ENCODE results near the gene LGALS3BP.

LGALS3BP gene

DNA sequence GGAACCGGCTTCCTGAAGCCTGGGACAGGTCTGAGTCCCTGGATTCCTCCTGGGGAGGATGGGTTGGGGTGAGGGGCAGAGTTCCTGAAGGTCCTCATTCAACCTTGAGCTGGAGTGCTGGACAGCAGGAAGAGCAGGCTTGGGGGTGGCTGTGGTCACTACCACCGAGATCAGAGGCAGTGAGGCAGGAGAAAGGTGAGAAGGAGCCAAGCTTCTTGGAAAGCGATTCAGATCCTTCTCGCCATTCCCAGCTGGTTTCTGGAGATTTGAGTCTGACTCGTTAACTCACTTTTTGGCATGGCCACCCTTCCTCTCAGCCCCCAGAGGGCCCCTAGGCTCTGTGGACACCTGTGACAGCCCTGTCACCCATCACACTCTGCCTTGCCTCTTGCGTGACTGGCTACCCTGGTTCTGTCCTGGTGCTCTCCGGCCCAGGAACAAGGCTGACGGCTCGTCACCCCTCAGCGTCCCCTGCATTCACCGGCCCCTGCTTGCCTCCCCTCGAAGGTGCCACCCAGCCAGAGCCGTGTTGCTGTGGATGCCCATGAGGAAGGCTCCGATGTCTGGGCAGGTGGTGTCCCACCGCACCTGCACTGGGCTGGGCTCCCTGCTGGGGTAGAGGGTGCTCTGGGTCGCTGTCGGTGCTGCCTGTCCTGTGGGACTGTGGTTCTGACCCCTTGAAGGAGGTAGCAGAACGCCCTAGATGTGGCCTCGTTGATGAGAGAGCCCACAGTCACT lies 44.9 kb downstream of the LGALS3BP start:
- no peak for DNase-seq

DNA sequence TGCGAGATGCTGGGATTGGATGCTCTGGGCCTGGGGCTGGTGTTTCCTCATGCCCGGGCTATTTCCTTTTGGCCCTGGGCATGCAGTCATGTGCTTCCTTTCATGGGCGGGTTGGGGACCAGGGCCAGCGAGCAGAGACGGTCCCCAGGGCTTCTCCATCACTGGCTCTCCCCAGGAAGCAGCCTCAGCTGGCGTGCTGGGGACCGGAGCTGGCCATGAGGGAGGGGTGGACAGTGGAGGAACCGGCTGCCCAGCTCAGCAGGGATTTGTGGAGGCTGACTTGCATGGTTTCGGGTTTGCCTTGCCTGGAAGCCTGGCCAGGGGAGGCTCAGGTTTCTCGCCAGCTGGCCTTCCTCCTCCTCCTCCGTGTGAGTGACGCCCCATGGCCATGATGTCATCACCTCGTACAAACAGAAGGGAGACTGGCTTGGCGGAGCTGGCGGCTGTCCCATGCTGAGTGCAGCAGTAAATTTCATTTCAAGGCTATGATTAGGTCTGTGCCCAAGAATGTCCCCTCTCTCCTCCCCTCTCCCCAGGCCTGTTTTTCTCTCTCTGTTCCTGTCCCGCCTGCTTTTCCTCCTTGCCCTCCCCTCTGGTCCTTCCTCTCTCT lies 45.7 kb downstream of the LGALS3BP start:
- DNase-seq: peak in 1 of 2 donors; percentile 26

DNA sequence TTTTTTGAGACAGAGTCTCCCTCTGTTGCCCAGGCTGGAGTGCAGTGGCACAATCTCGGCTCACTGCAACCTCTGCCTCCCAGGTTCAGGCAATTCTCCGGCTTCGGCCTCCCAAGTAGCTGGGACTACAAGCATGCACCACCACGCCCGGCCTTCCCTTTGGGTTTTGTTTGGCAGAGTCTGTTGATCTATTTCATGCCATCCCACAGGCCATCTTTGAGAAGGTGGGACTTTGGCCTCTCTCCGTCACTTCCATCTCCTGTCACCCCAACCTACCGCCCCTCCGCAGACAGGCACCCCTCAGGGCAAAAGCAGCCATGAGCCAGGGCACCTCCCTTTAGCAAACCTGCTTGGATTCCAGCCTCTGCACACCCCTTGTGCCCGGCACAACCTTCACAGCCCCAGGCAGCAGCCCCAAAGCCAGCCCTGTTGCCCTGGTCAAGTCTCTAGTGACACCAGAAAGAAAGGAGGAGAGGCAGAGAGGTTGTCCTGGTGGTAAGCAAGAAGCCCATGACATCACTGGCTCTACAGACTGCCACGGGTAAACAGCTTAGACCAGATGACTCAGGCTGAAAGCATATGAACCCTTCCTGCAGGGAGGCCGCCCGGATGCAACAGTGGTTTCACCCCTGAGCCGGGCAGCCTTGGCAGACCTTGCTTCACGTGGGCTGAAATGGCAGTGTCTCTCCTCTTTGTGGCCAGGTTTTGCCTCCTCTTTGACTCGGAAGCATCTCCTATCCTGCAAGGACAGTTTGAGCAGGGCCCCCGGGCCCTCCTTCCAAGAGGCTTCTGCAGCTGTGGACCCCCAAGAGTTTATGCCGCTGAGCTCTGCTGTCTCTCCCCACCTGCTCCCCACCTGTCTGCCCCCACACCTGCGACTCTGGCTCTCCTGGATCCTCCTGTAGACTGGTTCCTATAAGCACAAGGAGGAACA lies 46.4 kb downstream of the LGALS3BP start:
- peak; percentile 37 to 50 for DNase-seq

DNA sequence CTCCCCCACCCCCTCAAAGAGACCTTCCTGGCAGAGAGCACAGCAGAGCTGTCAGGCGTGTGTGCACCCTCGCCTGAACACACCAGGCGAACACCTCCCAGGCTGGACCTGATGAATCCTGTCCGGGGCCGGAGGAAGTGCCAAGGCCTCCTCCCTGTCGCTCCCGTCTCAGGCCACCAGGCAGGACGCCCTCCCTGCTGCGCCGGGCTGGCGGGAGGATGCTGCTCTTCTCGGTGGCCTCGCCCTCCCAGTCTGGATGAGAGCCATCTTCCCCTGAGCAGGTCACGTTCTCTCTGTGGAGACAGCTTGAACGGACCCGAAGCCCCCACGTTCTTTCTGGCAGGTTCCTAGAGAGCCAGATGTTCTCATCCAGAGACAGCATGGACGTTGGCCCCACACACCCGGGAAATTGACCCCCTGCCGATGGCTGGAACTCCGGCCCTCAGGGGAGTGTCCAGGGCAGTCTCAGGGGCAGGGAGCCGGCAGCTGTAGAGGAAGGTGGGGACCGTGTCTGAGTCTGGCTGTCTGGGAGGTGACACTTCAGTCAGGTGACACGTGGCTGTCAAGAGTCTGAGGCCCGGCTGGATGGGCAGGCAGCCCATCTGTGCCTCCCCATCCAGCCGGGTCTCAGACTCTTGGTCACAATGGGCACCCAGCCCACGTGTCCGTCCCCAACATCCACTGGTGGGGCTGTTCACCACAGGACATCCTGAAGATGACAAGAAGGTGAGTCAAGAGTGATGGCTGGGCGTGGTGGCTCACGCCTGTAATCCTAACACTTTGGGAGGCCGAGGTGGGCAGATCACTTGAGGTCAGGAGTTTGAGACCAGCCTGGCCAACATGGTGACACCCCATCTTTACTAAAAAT lies 49.6 kb downstream of the LGALS3BP start:
- DNase-seq: no peak

DNA sequence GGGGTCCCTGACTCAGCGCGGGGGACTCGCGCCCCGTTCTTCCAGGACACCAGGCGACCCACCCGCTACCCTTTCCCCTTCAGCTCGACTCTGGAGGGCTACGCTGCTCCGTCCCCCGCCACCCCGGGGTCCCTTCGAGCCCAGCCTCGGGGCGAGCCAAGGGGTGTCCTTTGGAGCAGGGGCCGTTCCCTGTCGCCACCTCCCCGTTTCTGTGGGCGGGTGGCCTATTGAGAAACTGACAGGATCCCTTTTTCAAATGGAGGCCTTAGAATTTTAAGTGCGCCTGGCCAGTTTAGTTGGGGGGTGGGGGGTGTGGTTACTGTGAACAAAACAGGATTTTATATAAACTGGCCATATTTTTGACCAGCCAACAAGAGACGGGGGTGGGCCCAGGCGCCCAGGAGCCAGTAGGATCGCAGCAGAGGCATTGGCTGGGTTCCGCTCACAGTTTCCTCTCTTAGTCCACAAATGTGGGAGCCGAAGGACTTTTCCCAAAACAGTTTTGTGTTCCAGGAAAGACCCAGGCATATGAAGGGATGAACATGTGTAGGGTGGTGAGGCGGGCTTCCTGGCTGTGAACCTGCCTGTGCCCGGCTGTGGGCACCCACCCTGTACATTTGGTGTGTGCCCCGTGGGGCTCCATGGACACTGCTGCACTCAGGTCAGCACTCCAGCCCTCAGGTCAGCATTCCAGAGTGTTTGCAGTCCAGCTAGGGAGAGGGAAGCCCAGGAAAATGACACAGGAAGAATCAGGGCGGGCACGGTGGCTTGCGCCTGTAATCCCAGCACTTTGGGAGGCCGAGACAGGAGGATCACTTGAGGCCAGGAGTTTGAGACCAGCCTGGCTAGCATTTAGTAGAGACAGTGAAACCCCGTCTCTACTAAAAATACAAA lies 53.8 kb downstream of the LGALS3BP start:
- no peak for DNase-seq

DNA sequence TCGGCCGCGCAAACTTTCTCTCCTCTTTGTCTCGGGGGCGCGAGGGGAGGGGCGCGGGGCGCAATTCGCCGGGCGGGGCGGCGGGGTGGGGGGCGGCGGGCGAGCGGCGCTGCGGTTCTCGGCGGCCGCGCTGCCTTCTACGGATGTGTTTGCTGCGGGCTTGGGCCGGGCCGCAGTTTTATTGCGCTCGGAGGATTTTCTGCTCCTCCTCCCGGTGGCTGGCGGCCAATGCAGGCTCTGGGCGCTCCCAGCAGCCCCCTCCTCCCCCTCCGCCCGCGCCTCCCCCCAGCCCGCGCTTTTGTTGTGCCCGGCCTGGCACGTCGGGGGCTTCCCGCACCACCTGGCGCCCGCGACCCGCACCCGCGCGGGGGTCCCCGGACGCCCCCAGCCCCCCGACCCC lies 54.5 kb downstream of the LGALS3BP start, which contains the start of gene TIMP2:
TIMP2 (minus strand) TSS at position 154 of the 400 bp plus-strand sequence. CDS start 299 bp downstream, outside the sequence.
- DNase-seq: peak; percentile 70 to 85

DNA sequence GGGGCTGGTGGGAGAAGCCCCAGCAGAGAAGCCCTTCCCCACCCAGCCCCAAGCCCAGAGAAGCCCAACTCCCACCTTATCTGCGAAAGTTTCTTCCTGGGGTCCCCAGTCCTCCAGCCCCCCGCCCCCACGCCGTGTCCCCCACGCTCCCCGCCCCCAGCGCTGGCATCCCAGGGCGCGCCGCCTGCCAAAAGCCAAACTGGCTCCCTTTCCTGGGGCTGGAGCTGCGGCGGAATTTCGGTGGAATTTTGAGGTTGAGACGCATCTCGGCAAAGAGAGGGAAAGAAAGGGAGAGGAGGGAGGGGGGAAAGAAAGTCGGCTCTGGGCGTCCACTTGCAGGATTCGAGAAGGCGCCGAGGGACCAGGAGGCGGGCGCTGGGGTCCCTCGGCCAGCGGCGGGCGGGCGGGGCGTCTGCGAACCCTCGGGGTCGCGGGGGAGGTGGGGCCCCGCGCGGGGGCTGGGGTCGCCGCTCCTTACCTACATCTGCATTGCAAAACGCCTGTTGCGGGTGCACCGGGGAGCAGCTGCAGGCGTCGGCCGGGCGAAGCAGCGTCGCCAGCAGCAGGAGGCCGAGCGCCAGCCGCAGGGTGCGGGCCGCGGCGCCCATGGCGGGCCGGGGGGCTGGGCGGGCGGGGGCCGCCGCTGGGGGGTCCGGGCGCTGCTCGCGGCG lies 55.1 kb downstream of the LGALS3BP start:
- DNase-seq: no peak

DNA sequence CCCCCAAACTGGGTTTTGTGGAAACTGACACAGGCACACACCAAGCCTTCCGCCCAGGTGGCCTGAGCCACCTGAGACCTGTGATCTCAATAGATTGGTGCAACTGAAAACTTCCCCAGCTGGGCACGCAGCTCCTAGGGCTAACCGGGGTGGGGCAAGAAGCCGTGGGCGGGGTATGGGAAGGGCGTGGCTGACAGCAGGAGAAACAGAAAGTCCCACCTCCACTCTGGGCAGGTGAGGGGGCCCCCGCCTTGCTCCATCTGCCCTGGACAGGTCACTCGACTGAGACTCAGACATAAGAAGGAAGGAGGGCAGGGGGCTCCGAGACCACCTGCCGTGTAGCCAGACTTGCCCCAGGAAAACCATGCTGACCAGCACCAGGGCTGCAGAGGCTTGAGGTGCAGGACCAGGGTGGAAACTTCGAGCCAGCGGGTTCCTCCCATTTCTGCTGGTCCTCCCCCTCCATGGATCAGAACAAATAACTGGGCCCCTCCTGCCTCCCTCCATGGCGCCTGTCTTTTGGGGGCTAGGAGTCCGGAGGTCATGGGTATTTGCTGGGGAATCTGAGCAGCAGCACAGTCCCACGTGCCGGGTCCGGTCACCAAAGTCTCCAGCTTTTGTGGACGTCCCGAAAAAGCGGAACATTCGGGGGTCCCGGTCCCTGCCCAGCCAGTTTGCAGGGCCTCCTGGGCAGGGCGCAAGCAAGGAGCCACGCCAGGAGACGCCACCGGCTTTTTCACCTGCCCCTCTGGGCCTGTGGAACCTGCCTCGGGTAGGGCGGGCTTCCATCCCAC lies 55.9 kb downstream of the LGALS3BP start:
- DNase-seq: peak; percentile 65 to 77

DNA sequence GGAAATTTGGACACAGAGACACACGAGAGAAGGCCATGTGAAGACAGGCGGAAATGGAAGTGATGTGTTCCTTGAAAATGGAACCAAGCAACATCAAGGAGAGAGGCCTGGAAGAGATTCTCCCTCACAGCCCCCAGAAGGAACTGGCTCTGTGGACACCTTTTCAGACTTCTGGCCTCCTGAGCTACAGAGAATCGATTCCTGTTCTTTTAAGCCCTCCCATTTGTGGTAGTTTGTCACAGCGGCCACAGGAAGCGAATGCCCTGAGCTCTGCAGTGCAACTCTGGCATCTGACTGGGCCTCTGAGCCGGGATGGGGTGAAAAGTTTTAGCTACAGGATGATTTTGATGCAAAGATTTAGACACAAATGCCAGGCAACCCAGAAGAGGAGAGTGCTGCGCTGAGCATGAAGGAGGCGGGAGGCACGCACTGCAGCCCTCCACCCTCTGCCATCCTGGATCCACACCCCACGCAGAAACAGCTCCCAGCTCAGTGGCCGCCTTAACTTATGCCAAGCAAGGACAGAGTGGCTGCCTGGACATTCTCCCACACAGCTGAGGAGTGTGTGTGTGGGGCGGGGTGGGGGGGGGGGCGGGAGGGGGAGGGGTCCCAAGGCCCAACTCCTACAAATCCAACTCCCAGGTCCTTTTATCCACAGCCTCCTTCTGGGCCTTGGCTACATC lies 56.8 kb downstream of the LGALS3BP start:
- no peak for DNase-seq

DNA sequence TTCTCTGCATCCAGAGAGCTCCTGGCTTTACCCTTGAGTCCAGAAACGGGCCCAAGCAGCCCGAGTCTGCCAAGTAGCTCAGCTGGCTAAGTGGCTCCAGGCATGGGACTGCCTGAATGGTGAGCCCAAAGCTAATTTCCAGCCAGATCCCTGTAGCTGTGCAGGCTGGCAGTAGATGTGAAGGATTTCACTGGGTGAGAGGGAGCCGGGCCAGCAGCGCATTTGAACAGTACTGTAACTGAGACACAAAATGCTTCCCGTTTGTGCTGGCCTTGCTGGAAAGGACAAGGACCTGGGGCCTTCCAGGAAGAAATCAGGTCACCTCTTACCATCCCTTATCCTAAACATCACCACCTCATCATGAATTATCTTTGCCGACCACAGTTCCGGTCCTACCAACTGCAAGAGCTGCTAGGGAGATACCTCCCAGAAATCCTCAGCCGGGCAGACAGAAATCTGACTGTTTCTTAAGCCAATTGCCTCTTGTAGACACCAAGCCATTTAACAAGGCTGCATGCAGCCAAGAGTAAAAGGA lies 58.2 kb downstream of the LGALS3BP start:
- DNase-seq: no peak
